MM.1S (cell line): ENCODE results near the gene DNAJB11.

Experiments
- EZH2 ChIP-seq: fragments of 300-600 bp; sonication (generic); optimal IDR thresholded peaks from 2 replicates; pipeline ENCODE3; 2017; ENCODE audit warnings: low read depth, mild to moderate bottlenecking, antibody characterized with exemption, low read length, mixed read lengths
- TF ChIP-seq, protein P1 (sequence below): fragments of 300-600 bp; sonication (generic); IDR thresholded peaks from 2 replicates; pipeline ENCODE4 v1.5.1; 2016; ENCODE audit warnings: antibody characterized with exemption, low read length, mixed read lengths

DNA sequence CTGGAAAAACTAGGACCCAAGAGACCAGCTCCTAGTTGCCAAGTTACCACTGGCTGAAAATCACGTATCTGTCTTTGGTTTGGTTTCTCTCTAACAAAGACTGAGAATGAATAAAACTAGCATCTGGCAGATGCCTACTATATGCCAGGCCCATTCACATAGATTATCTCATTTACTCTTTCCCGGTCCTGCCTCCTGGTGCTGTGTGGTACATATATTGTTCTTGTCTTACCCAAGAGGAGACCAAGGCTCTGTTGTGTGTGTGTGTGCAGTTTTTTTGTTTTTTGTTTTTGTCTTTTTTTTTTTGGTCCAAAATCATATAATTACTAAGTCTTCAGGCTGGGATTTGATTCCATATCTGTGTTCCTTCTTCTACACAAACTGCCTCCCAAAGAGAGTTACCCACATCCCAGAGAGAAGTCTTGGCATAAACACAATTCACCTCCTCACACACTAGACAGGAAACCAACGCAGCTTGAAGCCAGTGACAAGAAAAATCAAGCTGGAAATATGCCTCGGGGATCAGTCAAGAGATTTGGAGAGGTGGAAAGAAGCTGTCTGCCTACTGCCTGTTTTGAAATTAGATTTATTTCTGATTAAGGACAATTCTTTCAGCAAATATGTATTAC is 43.2 kb downstream of the DNAJB11 start:
- TF ChIP-seq, protein P1, sequence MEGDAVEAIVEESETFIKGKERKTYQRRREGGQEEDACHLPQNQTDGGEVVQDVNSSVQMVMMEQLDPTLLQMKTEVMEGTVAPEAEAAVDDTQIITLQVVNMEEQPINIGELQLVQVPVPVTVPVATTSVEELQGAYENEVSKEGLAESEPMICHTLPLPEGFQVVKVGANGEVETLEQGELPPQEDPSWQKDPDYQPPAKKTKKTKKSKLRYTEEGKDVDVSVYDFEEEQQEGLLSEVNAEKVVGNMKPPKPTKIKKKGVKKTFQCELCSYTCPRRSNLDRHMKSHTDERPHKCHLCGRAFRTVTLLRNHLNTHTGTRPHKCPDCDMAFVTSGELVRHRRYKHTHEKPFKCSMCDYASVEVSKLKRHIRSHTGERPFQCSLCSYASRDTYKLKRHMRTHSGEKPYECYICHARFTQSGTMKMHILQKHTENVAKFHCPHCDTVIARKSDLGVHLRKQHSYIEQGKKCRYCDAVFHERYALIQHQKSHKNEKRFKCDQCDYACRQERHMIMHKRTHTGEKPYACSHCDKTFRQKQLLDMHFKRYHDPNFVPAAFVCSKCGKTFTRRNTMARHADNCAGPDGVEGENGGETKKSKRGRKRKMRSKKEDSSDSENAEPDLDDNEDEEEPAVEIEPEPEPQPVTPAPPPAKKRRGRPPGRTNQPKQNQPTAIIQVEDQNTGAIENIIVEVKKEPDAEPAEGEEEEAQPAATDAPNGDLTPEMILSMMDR = no peak
- no peak for TF ChIP-seq EZH2
